Right atrium auricular region (tissue), 2 donors: ENCODE measurements around the gene HLA-DPA1. TPM values are rescaled to one million over a fixed set of nuclear protein-coding genes. Genes with fewer than 3 reads are reported as not detected.

Experiments
- DNase-seq: peaks from one replicate; pipeline ENCODE4 v3.0.0-alpha.2; 2019; ENCODE audit warnings: low spot score
- H3K27ac ChIP-seq, 2 donors: fragments of 200-600 bp; sonication (generic); 1 replicate in 1 of 2; 2 replicates in 1 of 2; pipeline ENCODE4 v1.5.1; 2016 to 2019
- H3K27me3 ChIP-seq, 2 donors: fragments of 200-600 bp; sonication (generic); one replicate each; pipeline versions ENCODE4 v1.5.1 to v1.6.0; 2017 to 2019
- H3K36me3 ChIP-seq: fragments of 200-600 bp; sonication (generic); one replicate; pipeline ENCODE4 v1.5.1; 2016
- H3K4me1 ChIP-seq, 2 donors: fragments of 200-600 bp; sonication (generic); one replicate each; pipeline versions ENCODE4 v1.5.1 to v1.6.0; 2017 to 2019
- H3K4me3 ChIP-seq, 2 donors: fragments of 200-600 bp; sonication (generic); 1 replicate in 1 of 2; 2 replicates in 1 of 2; pipeline ENCODE4 v1.5.1; 2017 to 2019; ENCODE audit warnings: mild to moderate bottlenecking in 1 of 2, moderate library complexity in 1 of 2
- H3K9me3 ChIP-seq, 2 donors: fragments of 200-600 bp; sonication (generic); one replicate each; pipeline ENCODE4 v1.5.1; 2019
- total RNA-seq, 2 donors: library from RNA; depleted of rRNA; stranded (reverse); fragments of >200 nt; gene quantifications; one replicate each; pipeline ENCODE4 v1.1.0, GENCODE V29; 2016
- TF ChIP-seq, protein P1 (sequence below), 2 donors: fragments of 200-600 bp; sonication (generic); IDR thresholded peaks; one replicate each; pipeline ENCODE4 v1.5.1; 2019; ENCODE audit warnings: antibody characterized with exemption in 2 of 2

HLA-DPA1 gene
- total RNA-seq, 2 donors from 2014 or later, result 13.1 to 60.5 TPM

DNA sequence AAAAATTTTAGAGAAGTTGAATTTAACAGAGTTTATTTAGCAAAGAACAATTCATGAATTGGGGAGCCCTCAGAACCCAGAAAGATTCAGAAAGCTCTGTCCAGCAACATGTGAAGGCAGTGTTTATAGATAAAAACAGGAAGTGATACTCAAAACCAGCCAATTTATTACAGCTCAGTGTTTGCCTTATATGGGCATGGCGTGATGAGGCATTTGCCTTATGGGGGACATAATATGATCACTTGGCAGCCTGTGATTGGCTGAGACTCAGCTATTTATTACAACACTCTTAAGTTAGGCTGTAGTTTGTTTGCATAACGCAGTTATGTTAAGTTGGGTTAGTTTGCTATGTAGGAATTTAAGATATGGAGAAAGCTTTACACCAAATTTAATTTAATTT is 11.5 kb downstream of the HLA-DPA1 start:
- DNase-seq, result no peak
- TF ChIP-seq, protein P1, sequence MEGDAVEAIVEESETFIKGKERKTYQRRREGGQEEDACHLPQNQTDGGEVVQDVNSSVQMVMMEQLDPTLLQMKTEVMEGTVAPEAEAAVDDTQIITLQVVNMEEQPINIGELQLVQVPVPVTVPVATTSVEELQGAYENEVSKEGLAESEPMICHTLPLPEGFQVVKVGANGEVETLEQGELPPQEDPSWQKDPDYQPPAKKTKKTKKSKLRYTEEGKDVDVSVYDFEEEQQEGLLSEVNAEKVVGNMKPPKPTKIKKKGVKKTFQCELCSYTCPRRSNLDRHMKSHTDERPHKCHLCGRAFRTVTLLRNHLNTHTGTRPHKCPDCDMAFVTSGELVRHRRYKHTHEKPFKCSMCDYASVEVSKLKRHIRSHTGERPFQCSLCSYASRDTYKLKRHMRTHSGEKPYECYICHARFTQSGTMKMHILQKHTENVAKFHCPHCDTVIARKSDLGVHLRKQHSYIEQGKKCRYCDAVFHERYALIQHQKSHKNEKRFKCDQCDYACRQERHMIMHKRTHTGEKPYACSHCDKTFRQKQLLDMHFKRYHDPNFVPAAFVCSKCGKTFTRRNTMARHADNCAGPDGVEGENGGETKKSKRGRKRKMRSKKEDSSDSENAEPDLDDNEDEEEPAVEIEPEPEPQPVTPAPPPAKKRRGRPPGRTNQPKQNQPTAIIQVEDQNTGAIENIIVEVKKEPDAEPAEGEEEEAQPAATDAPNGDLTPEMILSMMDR (IDR thresholded peaks at IDR 0.05), result no peak

DNA sequence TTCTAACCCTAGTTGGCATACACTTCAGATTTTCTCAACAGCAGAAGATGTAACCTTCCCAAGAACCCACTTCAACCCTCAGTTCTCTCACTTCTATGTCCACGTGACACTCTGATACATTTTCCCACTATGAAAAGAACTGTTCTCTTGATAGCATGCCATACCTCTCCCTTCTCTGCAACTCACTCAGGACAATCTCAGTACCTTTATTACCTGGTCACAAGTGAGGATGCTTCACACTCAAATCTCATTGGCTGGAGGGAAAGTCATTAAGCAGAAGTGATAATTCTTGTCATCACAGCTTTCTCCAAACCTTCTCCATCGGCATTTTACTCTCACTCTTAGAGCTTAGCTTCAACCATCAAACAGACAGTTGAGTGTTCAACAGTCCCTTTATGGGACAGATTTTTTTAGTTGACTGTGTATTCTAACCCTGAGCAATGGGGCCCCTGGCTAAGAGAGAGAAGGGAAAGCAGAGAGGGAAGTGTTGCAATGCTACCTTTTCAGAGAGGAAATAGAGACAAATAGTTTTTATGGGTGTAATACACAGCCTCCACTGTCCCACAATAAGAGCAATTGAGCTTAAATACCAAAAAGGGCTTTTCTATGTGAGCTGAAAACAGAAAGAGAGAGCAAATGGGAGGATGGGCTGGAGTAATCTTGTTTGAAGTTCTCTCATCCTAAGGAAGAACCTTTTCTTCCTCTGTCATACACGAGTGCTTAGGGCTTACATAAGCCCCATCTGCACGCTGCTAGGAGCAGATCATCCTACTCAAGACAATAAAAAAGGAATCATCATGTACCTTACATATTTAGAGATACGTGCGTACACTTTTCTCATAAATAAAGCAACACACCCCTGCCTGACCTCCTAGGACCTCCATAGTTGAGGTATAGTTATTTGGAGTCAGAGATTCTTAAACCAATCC is 16.0 kb downstream of the HLA-DPA1 start:
- TF ChIP-seq, protein P1 (IDR thresholded peaks at IDR 0.05), result no peak
- H3K9me3 ChIP-seq, result no peaks in the 10 kb centered on the region
- no peak overlapping the region for H3K4me3 ChIP-seq
- H3K4me1 ChIP-seq, result no peaks in the 10 kb centered on the region
- H3K27me3 ChIP-seq, result no peaks in the 10 kb centered on the region
- no peaks in the 10 kb centered on the region for H3K36me3 ChIP-seq
- no peak for DNase-seq
- no peak overlapping the region for H3K27ac ChIP-seq

More for the DNA sequence above, 11.5 kb downstream of the HLA-DPA1 start:
- H3K4me1 ChIP-seq, result no peaks in the 10 kb centered on the region
- H3K9me3 ChIP-seq, result no peaks in the 10 kb centered on the region
- H3K4me3 ChIP-seq, result no peak overlapping the region
- no peak overlapping the region for H3K27ac ChIP-seq
- no peaks in the 10 kb centered on the region for H3K36me3 ChIP-seq
- H3K27me3 ChIP-seq, result no peaks in the 10 kb centered on the region

DNA sequence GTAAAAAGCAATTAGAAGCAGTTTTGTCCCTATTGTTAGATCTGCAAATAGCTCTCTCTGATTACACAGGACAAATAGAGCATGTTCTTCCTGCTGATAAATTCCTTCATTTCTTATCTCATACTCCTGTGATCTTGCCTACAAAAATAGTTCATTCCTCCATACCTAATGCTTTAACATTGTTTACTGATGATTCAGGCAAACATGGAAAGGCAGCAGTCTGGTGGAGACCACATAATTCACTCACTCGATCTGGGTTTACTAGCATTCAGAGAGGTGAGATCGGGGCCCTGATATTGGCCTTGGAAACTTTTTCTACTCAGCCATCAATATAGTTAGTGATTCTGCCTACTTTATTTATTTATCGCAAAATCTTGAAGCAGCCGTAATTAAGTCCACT is 20.2 kb downstream of the HLA-DPA1 start:
- Histone ChIP-seq H3K27me3 (no peaks in the 10 kb centered on the region), H3K4me3 (no peak overlapping the region), H3K4me1 (no peaks in the 10 kb centered on the region), H3K27ac (no peak overlapping the region), H3K9me3 (no peaks in the 10 kb centered on the region), H3K36me3 (no peaks in the 10 kb centered on the region)
- TF ChIP-seq, protein P1 (IDR thresholded peaks at IDR 0.05), result no peak
- no peak for DNase-seq

DNA sequence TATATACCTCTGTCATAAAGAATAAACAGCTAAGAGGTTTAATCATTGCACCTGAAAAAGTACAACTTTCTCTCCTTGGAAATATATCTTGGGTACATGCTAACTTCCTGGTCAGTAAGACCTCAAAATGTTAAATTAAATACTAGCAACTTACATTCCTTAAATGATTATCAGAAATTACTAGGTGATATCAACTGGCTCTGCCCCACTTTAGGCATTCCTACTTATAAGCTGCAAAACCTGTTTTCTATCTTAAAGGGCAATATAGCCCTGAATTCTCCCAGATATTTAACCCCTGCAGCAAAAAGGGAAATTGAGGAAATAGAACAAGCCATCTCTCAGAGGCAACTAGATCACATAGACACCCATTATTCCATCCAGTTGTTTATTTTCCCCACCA is 20.8 kb downstream of the HLA-DPA1 start:
- Histone ChIP-seq H3K4me1 (no peaks in the 10 kb centered on the region), H3K27me3 (no peaks in the 10 kb centered on the region), H3K36me3 (no peaks in the 10 kb centered on the region), H3K9me3 (no peaks in the 10 kb centered on the region), H3K4me3 (no peak overlapping the region), H3K27ac (no peak overlapping the region)
- TF ChIP-seq, protein P1 (IDR thresholded peaks at IDR 0.05), result no peak
- DNase-seq, result no peak

DNA sequence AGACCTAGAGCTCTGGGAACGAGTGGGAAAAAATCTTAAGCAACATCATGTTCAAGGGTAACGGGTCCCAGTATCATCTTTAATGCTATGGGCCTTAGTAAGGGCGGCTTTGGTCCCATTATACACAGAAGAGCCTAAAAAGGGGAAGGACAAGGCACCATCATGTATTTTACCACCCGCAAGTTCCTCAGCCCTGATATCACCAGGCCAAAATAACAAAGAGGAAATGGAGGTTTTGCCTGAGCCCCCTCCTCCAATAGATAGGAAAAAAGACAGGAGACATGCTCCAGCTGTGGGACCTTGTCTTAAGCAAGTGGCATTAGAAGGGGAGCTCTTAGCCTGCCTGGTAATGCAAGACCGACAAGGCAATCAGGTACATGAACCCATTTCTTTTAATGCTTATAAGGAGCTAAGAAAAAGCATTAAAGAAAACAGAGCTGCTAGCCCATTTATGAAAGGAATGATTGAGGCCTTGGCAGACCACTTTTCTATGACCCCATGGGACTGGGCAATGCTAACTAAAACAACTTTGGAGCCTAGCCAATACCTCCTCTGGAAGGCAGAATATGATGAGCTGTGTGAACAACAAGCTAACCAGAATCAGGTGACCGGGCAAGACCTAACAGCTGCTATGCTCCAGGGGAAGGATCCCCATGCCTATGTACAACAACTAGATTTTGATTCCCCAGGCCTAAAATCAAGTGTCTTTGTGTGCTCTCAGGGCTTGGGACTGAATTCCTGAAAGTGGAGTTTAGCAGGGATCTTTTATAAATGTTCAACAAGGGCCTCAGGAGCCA is 23.2 kb downstream of the HLA-DPA1 start:
- DNase-seq, result no peak
- TF ChIP-seq, protein P1 (IDR thresholded peaks at IDR 0.05), result no peak
- no peak overlapping the region for H3K27ac ChIP-seq
- H3K27me3 ChIP-seq, result no peaks in the 10 kb centered on the region
- no peaks in the 10 kb centered on the region for H3K36me3 ChIP-seq
- H3K4me1 ChIP-seq, result no peaks in the 10 kb centered on the region
- H3K9me3 ChIP-seq, result no peaks in the 10 kb centered on the region
- no peak overlapping the region for H3K4me3 ChIP-seq
